HCT116 (cell line): Measurements from ENCODE around the gene MYOG. TPM values are rescaled to one million over a fixed set of nuclear protein-coding genes. Genes with fewer than 3 reads are reported as not detected.

Experiments
- ATAC-seq: fragments of 200-7000 bp; cut with Tn5 transposase; 2 replicates; pipeline ENCODE4 v1.9.1; 2020; ENCODE audit warnings: mild to moderate bottlenecking, moderate library complexity
- BruUV-seq: library from RNA; stranded (reverse); fragments of 400-500 nt; replicated peaks from 2 replicates; lab custom pipeline; 2021; lab: Mats Ljungman, UMichigan
- CTCF ChIA-PET: fragments of 300-600 bp; sonication (Branson Sonifier 250); formaldehyde crosslinking; loops from one replicate; lab custom pipeline; 2021; ENCODE audit warnings: antibody characterized with exemption; lab: Charles Lee
- POLR2A ChIA-PET: fragments of 300-600, 350-600 bp; sonication (Branson Sonifier 250); formaldehyde crosslinking; loops from one replicate; lab custom pipeline; 2021; ENCODE audit warnings: antibody characterized with exemption; lab: Charles Lee
- RAD21 ChIA-PET, 2 experiments: fragments of 300-600 bp; sonication (Branson Sonifier 250); formaldehyde crosslinking; loops; one replicate each; lab custom pipeline; 2023; ENCODE audit warnings: low total read pairs in 2 of 2; ENCODE audit not compliant: uncharacterized antibody in 2 of 2, unreplicated experiment in 2 of 2, low non-redundant PET in 1 of 2; lab: Charles Lee
- DNase-seq: peaks from one replicate; pipeline ENCODE4 v3.0.0-alpha.2; 2010; ENCODE audit warnings: low read depth, low spot score
- H2AFZ ChIP-seq: fragments of 200-600 bp; shearing (Covaris generic), sonication (generic); 2 replicates; pipeline ENCODE4 v1.6.1; 2017; ENCODE audit warnings: low read depth, mixed run types, mixed read lengths, antibody characterized with exemption, low read length; ENCODE audit not compliant: poor library complexity, severe bottlenecking
- H3K27ac ChIP-seq: 2 replicates; pipeline ENCODE4 v1.5.1; 2012; ENCODE audit warnings: low read depth, low read length
- H3K27me3 ChIP-seq: fragments of 200-600 bp; sonication (generic); 2 replicates; pipeline ENCODE4 v1.6.1; 2016; ENCODE audit warnings: mixed run types, low read length, mixed read lengths; ENCODE audit not compliant: insufficient read depth
- H3K36me3 ChIP-seq, 2 experiments: fragments of 200-500 bp in 1 of 2; fragments of 200-600 bp in 1 of 2; sonication (Bioruptor generic) in 1 of 2; sonication (generic) in 1 of 2; 2 replicates each; pipeline versions ENCODE4 v1.5.1 to v1.6.1; 2014 to 2016; ENCODE audit warnings: low read length in 2 of 2, inconsistent platforms in 1 of 2, mixed read lengths in 1 of 2, mixed run types in 1 of 2; ENCODE audit not compliant: insufficient read depth in 2 of 2, control insufficient read depth in 1 of 2
- H3K4me1 ChIP-seq, 2 experiments: fragments of 200-600 bp in 1 of 2; sonication (generic) in 1 of 2; 2 replicates each; pipeline versions ENCODE4 v1.5.1 to v1.6.1; 2012 to 2017; ENCODE audit warnings: low read length in 2 of 2, inconsistent platforms in 1 of 2, mild to moderate bottlenecking in 1 of 2, mixed read lengths in 1 of 2, mixed run types in 1 of 2, moderate library complexity in 1 of 2; ENCODE audit not compliant: insufficient read depth in 2 of 2, control insufficient read depth in 1 of 2
- H3K4me2 ChIP-seq: fragments of 200-600 bp; sonication (generic); 2 replicates; pipeline ENCODE4 v1.6.1; 2017; ENCODE audit warnings: mixed run types, low read length, mixed read lengths
- H3K4me3 ChIP-seq, 2 experiments: fragments of 200-600 bp in 1 of 2; sonication (generic) in 1 of 2; replicated peaks in 1 of 2; 2 replicates each; pipeline ENCODE4 v1.5.1; 2011 to 2016; ENCODE audit warnings: low read length in 2 of 2, control low read depth in 1 of 2, low read depth in 1 of 2, mild to moderate bottlenecking in 1 of 2, mixed read lengths in 1 of 2, mixed run types in 1 of 2
- H3K79me2 ChIP-seq: fragments of 200-600 bp; sonication (generic); 2 replicates; pipeline ENCODE4 v1.6.1; 2017; ENCODE audit warnings: mild to moderate bottlenecking, mixed run types, low read length, moderate library complexity, mixed read lengths; ENCODE audit not compliant: insufficient read depth
- H3K9ac ChIP-seq: fragments of 200-600 bp; sonication (generic); 2 replicates; pipeline ENCODE4 v1.6.1; 2016; ENCODE audit warnings: low read length, mixed read lengths
- H3K9me2 ChIP-seq: fragments of 200-600 bp; sonication (generic), shearing (Covaris generic); 2 replicates; pipeline ENCODE4 v1.6.1; 2017; ENCODE audit warnings: mixed run types, mild to moderate bottlenecking, moderate library complexity; ENCODE audit not compliant: insufficient read depth
- H3K9me3 ChIP-seq, 2 experiments: fragments of 200-500 bp in 1 of 2; fragments of 200-600 bp in 1 of 2; sonication (Bioruptor generic) in 1 of 2; sonication (generic) in 1 of 2; 2 replicates each; pipeline ENCODE4 v1.6.1; 2014 to 2017; ENCODE audit warnings: low read length in 2 of 2, mixed read lengths in 2 of 2, inconsistent platforms in 1 of 2, low read depth in 1 of 2, mild to moderate bottlenecking in 1 of 2, mixed run types in 1 of 2, moderate library complexity in 1 of 2; ENCODE audit not compliant: control insufficient read depth in 1 of 2, insufficient read depth in 1 of 2
- H4K20me1 ChIP-seq: fragments of 200-600 bp; sonication (generic), shearing (Covaris generic); 2 replicates; pipeline ENCODE4 v1.6.1; 2017; ENCODE audit warnings: mixed run types, mild to moderate bottlenecking, moderate library complexity; ENCODE audit not compliant: insufficient read depth
- CEBPB ChIP-seq: IDR thresholded peaks from 2 replicates; pipeline ENCODE4 v1.6.1; 2012; ENCODE audit warnings: low read depth
- EGR1 ChIP-seq: IDR thresholded peaks from 2 replicates; pipeline ENCODE4 v1.6.1; 2012; ENCODE audit warnings: low read depth
- ELF1 ChIP-seq: IDR thresholded peaks from 2 replicates; pipeline ENCODE4 v1.6.1; 2012; ENCODE audit warnings: low read depth, borderline replicate concordance
- EZH2 ChIP-seq: fragments of 200-600 bp; sonication (generic); IDR thresholded peaks from 2 replicates; pipeline ENCODE4 v1.6.1; 2017; ENCODE audit warnings: antibody characterized with exemption, mixed run types
- EZH2phosphoT487 ChIP-seq: fragments of 200-600 bp; IDR thresholded peaks from 2 replicates; pipeline ENCODE4 v1.6.1; 2018; ENCODE audit warnings: antibody characterized with exemption, borderline replicate concordance
- FOSL1 ChIP-seq: IDR thresholded peaks from 2 replicates; pipeline ENCODE4 v1.6.1; 2012; ENCODE audit warnings: low read depth
- JUND ChIP-seq: IDR thresholded peaks from 2 replicates; pipeline ENCODE4 v1.6.1; 2012
- MAX ChIP-seq: IDR thresholded peaks from 2 replicates; pipeline ENCODE4 v1.6.1; 2012
- POLR2A ChIP-seq: IDR thresholded peaks from 2 replicates; pipeline ENCODE4 v1.7.0; 2011; ENCODE audit warnings: borderline replicate concordance; ENCODE audit not compliant: insufficient read depth, insufficient read length; ENCODE audit errors: extremely low read depth
- RAD21 ChIP-seq: IDR thresholded peaks from 2 replicates; pipeline ENCODE4 v1.6.1; 2012; ENCODE audit warnings: low read depth, mild to moderate bottlenecking
- SIN3A ChIP-seq: IDR thresholded peaks from 2 replicates; pipeline ENCODE4 v1.6.1; 2012; ENCODE audit warnings: low read depth
- ZNF274 ChIP-seq: fragments of 200-500 bp; sonication (Bioruptor generic); IDR thresholded peaks from 2 replicates; pipeline ENCODE4 v1.6.1; 2014; ENCODE audit warnings: mild to moderate bottlenecking, low read depth, low read length, inconsistent platforms
- intact Hi-C: fragments of 100-400 bp; cut with micrococcal nuclease; formaldehyde crosslinking; loops from 2 replicates; pipeline ENCODE4 v1.10.0; 2022
- total RNA-seq: library from RNA; stranded (reverse); gene quantifications from one replicate; pipeline ENCODE4 v1.2.1, GENCODE V29; 2021; ENCODE audit not compliant: unreplicated experiment
- TF ChIP-seq, protein P1 (sequence below), 3 experiments: fragments of 200-600 bp in 1 of 3; sonication (generic) in 1 of 3; IDR thresholded peaks in 2 of 3; conservative IDR thresholded peaks in 1 of 3; 2 replicates each; pipeline ENCODE4 v1.5.1; 2012 to 2017; ENCODE audit warnings: low read depth in 2 of 3, low read length in 2 of 3, antibody characterized with exemption in 1 of 3, borderline replicate concordance in 1 of 3, control low read depth in 1 of 3, mild to moderate bottlenecking in 1 of 3, mixed read lengths in 1 of 3, mixed run types in 1 of 3, moderate library complexity in 1 of 3; ENCODE audit not compliant: insufficient read depth in 1 of 3
- TF ChIP-seq, protein P2 (sequence below): IDR thresholded peaks from 2 replicates; pipeline ENCODE4 v1.6.1; 2011; ENCODE audit warnings: mild to moderate bottlenecking, low read length, moderate library complexity; ENCODE audit not compliant: insufficient replicate concordance; ENCODE audit errors: extremely low read depth

MYOG gene
- total RNA-seq, 1 experiment from 2014 or later, result not detected

- H3K9ac ChIP-seq, result no peak overlapping the region
- DNase-seq, result no peak
- H2AFZ ChIP-seq, result no peak overlapping the region
- no peak overlapping the region for H3K4me3 ChIP-seq
- H3K9me3 ChIP-seq, result no peaks in the 10 kb centered on the region
- no peak for TF ChIP-seq RAD21
- TF ChIP-seq EZH2, result no peak
- no peak for TF ChIP-seq EZH2phosphoT487
- no peak for TF ChIP-seq ELF1
- no peak for TF ChIP-seq EGR1
- no peak for TF ChIP-seq JUND
- no peak for TF ChIP-seq CEBPB
- TF ChIP-seq, all 23 proteins: peak for 0
- ATAC-seq, result no peak
- ChIA-PET RAD21 (no interaction called here), POLR2A (no interaction called here), CTCF (interaction anchor here (1.0 to 3.7 kb wide), 5 partner anchors 83 to 474 kb away, joined by 3 to 43 read pairs (median 5); no protein-coding TSS in a partner anchor)
- H3K79me2 ChIP-seq, result no peaks in the 10 kb centered on the region
- H3K27ac ChIP-seq, result no peak overlapping the region
- no TSS peak for BruUV-seq
- H3K4me1 ChIP-seq, result peaks cover 0 to 9% of the 10 kb centered on the region in 2 experiments; a peak in 2 of 4 replicates
- intact Hi-C loops, result no loop called here
- H3K27me3 ChIP-seq, result no peaks in the 10 kb centered on the region
- H3K9me2 ChIP-seq, result no peaks in the 10 kb centered on the region
- no peaks in the 10 kb centered on the region for H4K20me1 ChIP-seq
- H3K4me2 ChIP-seq, result no peak overlapping the region
- H3K36me3 ChIP-seq, result no peaks in the 10 kb centered on the region
Measured at GRCh38 chr1:203034422-203035110, 51.2 kb downstream of the MYOG start.

GRCh38 chr1:203033917-203034316 lies 51.9 kb downstream of the MYOG start:
- no peaks in the 10 kb centered on the region for H3K9me3 ChIP-seq
- H3K4me2 ChIP-seq, result no peak overlapping the region
- peaks cover 0 to 9% of the 10 kb centered on the region in 2 experiments; a peak in 2 of 4 replicates for H3K4me1 ChIP-seq
- no peak overlapping the region for H2AFZ ChIP-seq
- H3K4me3 ChIP-seq, result no peak overlapping the region
- TF ChIP-seq POLR2A (no peak), CEBPB (no peak), EGR1 (no peak), FOSL1 (no peak), RAD21 (no peak), MAX (no peak), SIN3A (no peak), ZNF274 (no peak)
- TF ChIP-seq, protein P1, sequence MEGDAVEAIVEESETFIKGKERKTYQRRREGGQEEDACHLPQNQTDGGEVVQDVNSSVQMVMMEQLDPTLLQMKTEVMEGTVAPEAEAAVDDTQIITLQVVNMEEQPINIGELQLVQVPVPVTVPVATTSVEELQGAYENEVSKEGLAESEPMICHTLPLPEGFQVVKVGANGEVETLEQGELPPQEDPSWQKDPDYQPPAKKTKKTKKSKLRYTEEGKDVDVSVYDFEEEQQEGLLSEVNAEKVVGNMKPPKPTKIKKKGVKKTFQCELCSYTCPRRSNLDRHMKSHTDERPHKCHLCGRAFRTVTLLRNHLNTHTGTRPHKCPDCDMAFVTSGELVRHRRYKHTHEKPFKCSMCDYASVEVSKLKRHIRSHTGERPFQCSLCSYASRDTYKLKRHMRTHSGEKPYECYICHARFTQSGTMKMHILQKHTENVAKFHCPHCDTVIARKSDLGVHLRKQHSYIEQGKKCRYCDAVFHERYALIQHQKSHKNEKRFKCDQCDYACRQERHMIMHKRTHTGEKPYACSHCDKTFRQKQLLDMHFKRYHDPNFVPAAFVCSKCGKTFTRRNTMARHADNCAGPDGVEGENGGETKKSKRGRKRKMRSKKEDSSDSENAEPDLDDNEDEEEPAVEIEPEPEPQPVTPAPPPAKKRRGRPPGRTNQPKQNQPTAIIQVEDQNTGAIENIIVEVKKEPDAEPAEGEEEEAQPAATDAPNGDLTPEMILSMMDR (IDR thresholded peaks at IDR 0.05 in 2 of 3, conservative IDR thresholded peaks at IDR 0.05 in 1 of 3; ENCODE audit: borderline replicate concordance in 1 of 3, insufficient read depth in 1 of 3, low read depth in 2 of 3, low read length in 2 of 3), result no peak
- TF ChIP-seq, protein P2, sequence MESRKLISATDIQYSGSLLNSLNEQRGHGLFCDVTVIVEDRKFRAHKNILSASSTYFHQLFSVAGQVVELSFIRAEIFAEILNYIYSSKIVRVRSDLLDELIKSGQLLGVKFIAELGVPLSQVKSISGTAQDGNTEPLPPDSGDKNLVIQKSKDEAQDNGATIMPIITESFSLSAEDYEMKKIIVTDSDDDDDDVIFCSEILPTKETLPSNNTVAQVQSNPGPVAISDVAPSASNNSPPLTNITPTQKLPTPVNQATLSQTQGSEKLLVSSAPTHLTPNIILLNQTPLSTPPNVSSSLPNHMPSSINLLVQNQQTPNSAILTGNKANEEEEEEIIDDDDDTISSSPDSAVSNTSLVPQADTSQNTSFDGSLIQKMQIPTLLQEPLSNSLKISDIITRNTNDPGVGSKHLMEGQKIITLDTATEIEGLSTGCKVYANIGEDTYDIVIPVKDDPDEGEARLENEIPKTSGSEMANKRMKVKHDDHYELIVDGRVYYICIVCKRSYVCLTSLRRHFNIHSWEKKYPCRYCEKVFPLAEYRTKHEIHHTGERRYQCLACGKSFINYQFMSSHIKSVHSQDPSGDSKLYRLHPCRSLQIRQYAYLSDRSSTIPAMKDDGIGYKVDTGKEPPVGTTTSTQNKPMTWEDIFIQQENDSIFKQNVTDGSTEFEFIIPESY, result no peak
- TF ChIP-seq, all 23 proteins: peak for 0
- Histone ChIP-seq H3K9ac (no peak overlapping the region), H3K27ac (no peak overlapping the region), H3K27me3 (no peaks in the 10 kb centered on the region), H3K9me2 (no peaks in the 10 kb centered on the region), H3K79me2 (no peaks in the 10 kb centered on the region), H4K20me1 (no peaks in the 10 kb centered on the region), H3K36me3 (no peaks in the 10 kb centered on the region)
- RAD21 ChIA-PET, result no interaction called here
- intact Hi-C loops, result no loop called here
- no peak for DNase-seq
- CTCF ChIA-PET, result interaction anchor here (0.9 to 3.7 kb wide), 5 partner anchors 138 to 474 kb away, joined by 3 to 43 read pairs (median 4); no protein-coding TSS in a partner anchor
- no TSS peak for BruUV-seq
- ATAC-seq, result no peak
- POLR2A ChIA-PET, result no interaction called here
